Trophoblast cell (in vitro differentiated cells and primary cell): ENCODE data around the gene HSPB9.
"Not testable (repeated sequence)": the region's sequence is repeated elsewhere in the genome, so short reads cannot be mapped to it uniquely, and the experiment has no call there.

Source experiments
- DNase-seq, 2 donors: peaks; one replicate each; pipeline ENCODE4 v3.0.0-alpha.2; 2016
- H2AFZ ChIP-seq: 2 replicates; pipeline ENCODE4 v1.6.1; 2013; ENCODE audit warnings: low read length, moderate library complexity, mild to moderate bottlenecking; ENCODE audit not compliant: insufficient read depth, poor library complexity
- H2AK5ac ChIP-seq: 2 replicates; pipeline ENCODE4 v1.6.1; 2013; ENCODE audit warnings: mild to moderate bottlenecking, low read length
- H2BK120ac ChIP-seq: 2 replicates; pipeline ENCODE4 v1.6.1; 2013; ENCODE audit warnings: low read length, mild to moderate bottlenecking, moderate library complexity; ENCODE audit not compliant: insufficient read depth, poor library complexity
- H2BK12ac ChIP-seq: 2 replicates; pipeline ENCODE4 v1.6.1; 2013; ENCODE audit warnings: mild to moderate bottlenecking, low read length, moderate library complexity
- H2BK5ac ChIP-seq: 2 replicates; pipeline ENCODE4 v1.6.1; 2013; ENCODE audit warnings: low read length, low read depth, moderate library complexity, mild to moderate bottlenecking; ENCODE audit not compliant: poor library complexity
- H3K14ac ChIP-seq: 2 replicates; pipeline ENCODE4 v1.6.1; 2013; ENCODE audit warnings: mild to moderate bottlenecking, low read length
- H3K18ac ChIP-seq: 2 replicates; pipeline ENCODE4 v1.6.1; 2013; ENCODE audit warnings: mild to moderate bottlenecking, low read length
- H3K23ac ChIP-seq: 2 replicates; pipeline ENCODE4 v1.6.1; 2013; ENCODE audit warnings: low read length
- H3K27ac ChIP-seq: 2 replicates; pipeline ENCODE4 v1.5.1; 2013; ENCODE audit warnings: low read depth, mild to moderate bottlenecking, inconsistent platforms, low read length, moderate library complexity
- H3K27me3 ChIP-seq: 2 replicates; pipeline ENCODE4 v1.6.1; 2013; ENCODE audit warnings: inconsistent platforms, mild to moderate bottlenecking, low read length, moderate library complexity; ENCODE audit not compliant: insufficient read depth
- H3K36me3 ChIP-seq, 2 experiments: 1 replicate in 1 of 2; 2 replicates in 1 of 2; pipeline ENCODE4 v1.6.1; 2013; ENCODE audit warnings: low read length in 2 of 2, mild to moderate bottlenecking in 2 of 2, moderate library complexity in 1 of 2; ENCODE audit not compliant: insufficient read depth in 2 of 2, control insufficient read depth in 1 of 2
- H3K4ac ChIP-seq: 2 replicates; pipeline ENCODE4 v1.6.1; 2013; ENCODE audit warnings: low read depth, mild to moderate bottlenecking, low read length, moderate library complexity
- H3K4me1 ChIP-seq, 2 experiments: 1 replicate in 1 of 2; 2 replicates in 1 of 2; pipeline ENCODE4 v1.6.1; 2013; ENCODE audit warnings: low read length in 2 of 2, mild to moderate bottlenecking in 2 of 2, moderate library complexity in 1 of 2; ENCODE audit not compliant: insufficient read depth in 2 of 2, control insufficient read depth in 1 of 2
- H3K4me2 ChIP-seq: 2 replicates; pipeline ENCODE4 v1.6.1; 2013; ENCODE audit warnings: inconsistent platforms, mild to moderate bottlenecking, low read length, moderate library complexity
- H3K4me3 ChIP-seq: 2 replicates; pipeline ENCODE4 v1.5.1; 2013; ENCODE audit warnings: mild to moderate bottlenecking, low read depth, low read length, inconsistent platforms
- H3K79me1 ChIP-seq: one replicate; pipeline ENCODE4 v1.6.1; 2013; ENCODE audit warnings: low read length
- H3K79me2 ChIP-seq: 2 replicates; pipeline ENCODE4 v1.6.1; 2013; ENCODE audit warnings: low read length, mild to moderate bottlenecking; ENCODE audit not compliant: control insufficient read depth, insufficient read depth, poor library complexity
- H3K9ac ChIP-seq: 2 replicates; pipeline ENCODE4 v1.6.1; 2013; ENCODE audit warnings: mild to moderate bottlenecking, low read length
- H3K9me3 ChIP-seq: 2 replicates; pipeline ENCODE4 v1.6.1; 2013; ENCODE audit warnings: low read depth, mild to moderate bottlenecking, control low read depth, inconsistent platforms, low read length; ENCODE audit not compliant: insufficient read depth
- H4K12ac ChIP-seq: 2 replicates; pipeline ENCODE4 v1.6.1; 2013; ENCODE audit warnings: low read depth, mild to moderate bottlenecking, low read length, moderate library complexity
- H4K8ac ChIP-seq: 2 replicates; pipeline ENCODE4 v1.6.1; 2013; ENCODE audit warnings: low read depth, mild to moderate bottlenecking, low read length, moderate library complexity
- H4K91ac ChIP-seq: one replicate; pipeline ENCODE4 v1.6.1; 2013; ENCODE audit warnings: low read depth, mild to moderate bottlenecking, low read length, moderate library complexity
- WGBS: extraction: QIAGEN DNeasy Blood & Tissue Kit; methylation state at CpG from one replicate; pipeline ENCODE4 v1.1.7; 2013; ENCODE audit warnings: missing lambda C conversion rate; ENCODE audit not compliant: insufficient read length, insufficient coverage; ENCODE audit errors: extremely low coverage; 5-methylcytosine and 5-hydroxymethylcytosine counted together

The HSPB9 gene

GRCh38 chr17:42136654-42137051 lies 14.0 kb downstream of the HSPB9 start:
- Histone ChIP-seq H4K12ac (no peak overlapping the region), H3K79me2 (peaks cover 5% of the 10 kb centered on the region), H3K36me3 (peaks cover 12 to 24% of the 10 kb centered on the region in 2 experiments), H2BK5ac (no peak overlapping the region), H3K23ac (no peak overlapping the region), H3K79me1 (no peaks in the 10 kb centered on the region), H3K9ac (no peak overlapping the region), H3K18ac (no peak overlapping the region), H4K91ac (no peak overlapping the region), H3K9me3 (no peaks in the 10 kb centered on the region), H3K4ac (no peak overlapping the region), H2AFZ (no peak overlapping the region), H2BK120ac (no peak overlapping the region), H2AK5ac (no peak overlapping the region), H3K27me3 (no peaks in the 10 kb centered on the region), H3K14ac (no peak overlapping the region), H4K8ac (no peak overlapping the region), H3K4me2 (no peak overlapping the region), H3K4me1 (peaks cover 8 to 10% of the 10 kb centered on the region in 2 experiments), H2BK12ac (no peak overlapping the region), H3K4me3 (no peak overlapping the region), H3K27ac (no peak overlapping the region)
- DNase-seq, result no peak
- no CpG with 5 or more reads among the region's 3 CpGs for WGBS

DNA sequence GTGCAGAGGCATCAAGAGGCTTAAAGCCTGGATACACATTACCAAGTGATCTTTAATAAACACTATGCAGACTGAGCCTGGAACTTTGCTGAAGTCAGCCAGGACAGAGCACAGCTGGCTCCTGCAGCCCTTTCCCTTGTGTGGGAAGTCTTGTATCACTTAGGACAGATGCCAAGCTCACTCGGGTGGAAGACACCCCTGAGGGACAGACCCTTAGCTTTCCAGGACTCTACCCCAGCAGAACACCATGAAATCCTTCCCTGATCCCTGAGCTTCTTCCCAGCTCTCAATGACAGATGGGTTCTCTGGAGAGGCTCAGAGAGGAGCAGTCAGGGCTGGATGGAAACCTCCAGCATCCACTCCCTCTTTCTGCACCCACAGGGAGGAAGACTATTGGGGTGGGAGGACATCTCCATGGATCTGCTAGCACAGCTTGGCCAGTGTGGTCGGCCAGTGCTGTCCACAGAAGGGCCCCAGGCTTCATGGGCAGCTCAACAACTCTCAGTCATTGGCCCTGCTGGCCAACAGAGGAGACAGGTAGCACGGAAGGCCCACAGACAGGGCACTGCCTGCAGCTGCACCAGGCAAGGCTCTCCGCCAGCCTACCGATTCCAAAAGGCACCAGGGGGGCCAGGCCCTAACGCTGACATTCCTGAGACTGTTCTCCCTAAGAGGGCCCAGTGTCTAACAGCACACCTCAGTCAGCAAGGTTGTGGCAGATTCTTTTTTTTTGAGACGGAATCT lies 16.3 kb downstream of the HSPB9 start:
- Histone ChIP-seq H2AK5ac (no peak overlapping the region), H3K27me3 (no peaks in the 10 kb centered on the region), H3K4me1 (peaks cover 16 to 17% of the 10 kb centered on the region in 2 experiments), H3K23ac (no peak overlapping the region), H3K18ac (no peak overlapping the region), H3K4me2 (no peak overlapping the region), H2BK5ac (no peak overlapping the region), H3K79me2 (peaks cover 4% of the 10 kb centered on the region), H3K27ac (no peak overlapping the region), H3K14ac (no peak overlapping the region), H3K9ac (no peak overlapping the region), H3K9me3 (no peaks in the 10 kb centered on the region), H3K36me3 (peaks cover 13 to 15% of the 10 kb centered on the region in 2 experiments), H2AFZ (no peak overlapping the region), H4K8ac (no peak overlapping the region), H4K12ac (no peak overlapping the region), H3K4ac (peak overlapping the region; percentile 1), H3K79me1 (no peaks in the 10 kb centered on the region), H2BK12ac (no peak overlapping the region), H3K4me3 (no peak overlapping the region), H4K91ac (no peak overlapping the region), H2BK120ac (no peak overlapping the region)
- no CpG with 5 or more reads among the region's 7 CpGs for WGBS
- DNase-seq, result no peak

GRCh38 chr17:42140690-42141089 lies 18.1 kb downstream of the HSPB9 start:
- not testable (repeated sequence) for H3K23ac ChIP-seq, H4K8ac ChIP-seq, H2BK12ac ChIP-seq, H2BK5ac ChIP-seq, H3K18ac ChIP-seq, H3K4me3 ChIP-seq, H3K9ac ChIP-seq, H3K79me2 ChIP-seq, DNase-seq, H2BK120ac ChIP-seq, H3K9me3 ChIP-seq, H3K79me1 ChIP-seq, H3K14ac ChIP-seq, H4K12ac ChIP-seq, H3K4me2 ChIP-seq, H3K4ac ChIP-seq, H3K27me3 ChIP-seq, H2AFZ ChIP-seq, H4K91ac ChIP-seq, H2AK5ac ChIP-seq, H3K27ac ChIP-seq
- no CpG with 5 or more reads among the region's 7 CpGs for WGBS
- Histone ChIP-seq H3K4me1 (peaks cover 14 to 15% of the 10 kb centered on the region in 2 experiments), H3K36me3 (peaks cover 16 to 19% of the 10 kb centered on the region in 2 experiments)

- no peak overlapping the region for H3K4me2 ChIP-seq
- no CpG with 5 or more reads among the region's 8 CpGs for WGBS
- H3K23ac ChIP-seq, result peak overlapping the region; percentile 68
- H4K8ac ChIP-seq, result no peak overlapping the region
- no peak overlapping the region for H2BK5ac ChIP-seq
- no peaks in the 10 kb centered on the region for H3K9me3 ChIP-seq
- no peak overlapping the region for H2AFZ ChIP-seq
- no peak overlapping the region for H3K27ac ChIP-seq
- no peak overlapping the region for H4K91ac ChIP-seq
- no peak for DNase-seq
- H3K27me3 ChIP-seq, result no peaks in the 10 kb centered on the region
- no peaks in the 10 kb centered on the region for H3K79me1 ChIP-seq
- peaks cover 16 to 19% of the 10 kb centered on the region in 2 experiments for H3K36me3 ChIP-seq
- peak overlapping the region; percentile 11 for H3K4ac ChIP-seq
- no peak overlapping the region for H3K9ac ChIP-seq
- peaks cover 9% of the 10 kb centered on the region in 2 experiments for H3K4me1 ChIP-seq
- no peak overlapping the region for H3K14ac ChIP-seq
- H2BK12ac ChIP-seq, result no peak overlapping the region
- H2AK5ac ChIP-seq, result no peak overlapping the region
- H3K18ac ChIP-seq, result no peak overlapping the region
- H2BK120ac ChIP-seq, result no peak overlapping the region
- no peak overlapping the region for H3K4me3 ChIP-seq
- H3K79me2 ChIP-seq, result peaks cover 2% of the 10 kb centered on the region
- no peak overlapping the region for H4K12ac ChIP-seq
Measured at GRCh38 chr17:42141382-42141781, 18.8 kb downstream of the HSPB9 start.
